Neuron (in vitro differentiated cells): ENCODE results near the gene LAMA5.

Experiments
- H2AFZ ChIP-seq: one replicate; pipeline ENCODE4 v1.6.1; 2013; ENCODE audit warnings: low read depth, mild to moderate bottlenecking, inconsistent platforms, low read length, moderate library complexity
- H3K27me3 ChIP-seq: one replicate; pipeline ENCODE4 v1.6.1; 2013; ENCODE audit warnings: low read length; ENCODE audit not compliant: insufficient read depth
- H3K36me3 ChIP-seq: one replicate; pipeline ENCODE4 v1.6.1; 2013; ENCODE audit warnings: low read length; ENCODE audit not compliant: insufficient read depth
- H3K4me1 ChIP-seq: one replicate; pipeline ENCODE4 v1.6.1; 2013; ENCODE audit warnings: low read length; ENCODE audit not compliant: insufficient read depth
- H3K4me3 ChIP-seq: 2 replicates; pipeline ENCODE4 v1.5.1; 2013; ENCODE audit warnings: mild to moderate bottlenecking, low read length, moderate library complexity
- H3K9me3 ChIP-seq: one replicate; pipeline ENCODE4 v1.6.1; 2013; ENCODE audit warnings: low read length

Gene LAMA5

GRCh38 chr20:62359491-62360121 lies 7.5 kb downstream of the LAMA5 start:
- H3K4me1 ChIP-seq = peaks cover 49% of the 10 kb centered on the region

GRCh38 chr20:62359043-62359490 lies 8.0 kb downstream of the LAMA5 start:
- H3K36me3 ChIP-seq = no peaks in the 10 kb centered on the region
- peaks cover 44% of the 10 kb centered on the region for H3K4me1 ChIP-seq
- no peaks in the 10 kb centered on the region for H3K27me3 ChIP-seq
- H2AFZ ChIP-seq = no peak overlapping the region
- H3K4me3 ChIP-seq = no peak overlapping the region
- no peaks in the 10 kb centered on the region for H3K9me3 ChIP-seq

More at GRCh38 chr20:62359491-62360121, 7.5 kb downstream of the LAMA5 start:
- Histone ChIP-seq H3K4me3 (no peak overlapping the region), H3K9me3 (no peaks in the 10 kb centered on the region), H2AFZ (no peak overlapping the region), H3K36me3 (no peaks in the 10 kb centered on the region), H3K27me3 (no peaks in the 10 kb centered on the region)

DNA sequence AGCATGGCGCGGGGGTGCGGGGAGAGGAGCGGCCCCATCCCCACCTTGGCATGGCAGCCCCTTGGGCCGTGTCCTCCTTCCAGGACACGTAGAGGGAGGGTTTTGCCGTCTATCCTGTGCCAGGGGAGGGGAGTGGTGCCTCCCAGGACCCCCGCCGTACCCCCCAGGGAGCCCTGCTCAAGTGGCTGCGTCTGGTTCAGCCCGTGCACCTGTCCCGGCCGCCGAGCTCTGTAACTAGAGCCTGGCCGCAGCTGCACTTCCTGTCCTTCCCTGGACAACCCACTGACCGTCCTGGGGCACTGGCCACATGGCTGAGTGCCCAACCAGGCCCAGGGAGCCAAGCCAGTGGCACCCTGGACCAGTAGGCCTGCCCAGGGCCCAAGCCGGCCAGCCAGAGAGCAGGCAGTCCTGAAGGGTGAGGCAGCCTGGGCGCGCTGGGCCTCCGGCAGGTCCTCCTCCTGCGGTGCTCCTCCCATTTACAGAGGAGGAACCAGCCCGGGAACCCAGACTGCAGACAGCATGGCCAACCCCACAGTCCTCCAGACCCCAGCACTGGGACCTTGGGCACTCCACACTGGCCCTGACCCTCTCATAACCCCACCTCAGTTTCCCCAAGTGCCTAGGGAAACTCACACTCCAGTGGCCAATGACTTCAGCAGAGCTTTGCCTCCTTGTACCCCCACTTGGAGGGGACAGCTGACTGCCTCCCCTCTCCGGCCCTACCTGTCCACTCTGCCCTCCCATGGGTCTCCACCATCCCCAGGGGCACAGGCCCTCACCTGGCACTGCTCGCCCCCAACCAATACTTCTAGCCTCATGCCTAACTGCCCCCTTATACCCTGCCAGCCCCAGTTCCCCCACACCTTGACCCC lies 8.7 kb downstream of the LAMA5 start:
- Histone ChIP-seq H2AFZ (no peak overlapping the region), H3K27me3 (no peaks in the 10 kb centered on the region), H3K4me1 (peaks cover 38% of the 10 kb centered on the region), H3K4me3 (no peak overlapping the region), H3K9me3 (no peaks in the 10 kb centered on the region), H3K36me3 (no peaks in the 10 kb centered on the region)

DNA sequence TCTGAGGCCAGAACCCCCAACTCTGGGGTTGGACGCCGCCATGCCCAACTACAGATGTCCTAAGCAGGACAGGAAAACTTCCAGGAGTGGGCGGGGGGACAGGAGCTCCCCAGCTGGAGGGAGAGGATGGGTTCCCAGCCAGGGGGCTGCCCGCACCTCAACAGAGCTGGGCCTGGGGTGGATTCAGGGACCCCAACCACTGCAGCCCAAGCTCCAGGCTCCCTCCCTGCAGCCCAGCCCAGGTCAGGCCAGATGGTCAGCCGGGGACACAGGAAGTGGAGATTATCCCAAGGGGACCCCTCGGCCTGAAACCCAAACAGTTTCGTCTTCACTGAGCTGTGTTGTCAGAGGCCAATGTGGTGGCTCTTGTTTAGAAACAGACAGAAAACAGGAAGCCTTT lies 9.4 kb downstream of the LAMA5 start:
- no peak overlapping the region for H3K4me3 ChIP-seq

GRCh38 chr20:62357187-62357667 lies 9.9 kb downstream of the LAMA5 start:
- H3K4me1 ChIP-seq = peaks cover 33% of the 10 kb centered on the region

More for the DNA sequence above, 9.4 kb downstream of the LAMA5 start:
- Histone ChIP-seq H2AFZ (no peak overlapping the region), H3K36me3 (no peaks in the 10 kb centered on the region), H3K27me3 (no peaks in the 10 kb centered on the region), H3K4me1 (peaks cover 33% of the 10 kb centered on the region), H3K9me3 (no peaks in the 10 kb centered on the region)

GRCh38 chr20:62356589-62357186 lies 10.4 kb downstream of the LAMA5 start:
- Histone ChIP-seq H3K4me3 (no peak overlapping the region), H2AFZ (no peak overlapping the region), H3K9me3 (no peaks in the 10 kb centered on the region), H3K4me1 (peaks cover 33% of the 10 kb centered on the region), H3K27me3 (no peaks in the 10 kb centered on the region), H3K36me3 (peaks cover 9% of the 10 kb centered on the region)

More at GRCh38 chr20:62357187-62357667, 9.9 kb downstream of the LAMA5 start:
- Histone ChIP-seq H3K9me3 (no peaks in the 10 kb centered on the region), H3K4me3 (no peak overlapping the region), H3K27me3 (no peaks in the 10 kb centered on the region), H2AFZ (no peak overlapping the region), H3K36me3 (peaks cover 3% of the 10 kb centered on the region)

DNA sequence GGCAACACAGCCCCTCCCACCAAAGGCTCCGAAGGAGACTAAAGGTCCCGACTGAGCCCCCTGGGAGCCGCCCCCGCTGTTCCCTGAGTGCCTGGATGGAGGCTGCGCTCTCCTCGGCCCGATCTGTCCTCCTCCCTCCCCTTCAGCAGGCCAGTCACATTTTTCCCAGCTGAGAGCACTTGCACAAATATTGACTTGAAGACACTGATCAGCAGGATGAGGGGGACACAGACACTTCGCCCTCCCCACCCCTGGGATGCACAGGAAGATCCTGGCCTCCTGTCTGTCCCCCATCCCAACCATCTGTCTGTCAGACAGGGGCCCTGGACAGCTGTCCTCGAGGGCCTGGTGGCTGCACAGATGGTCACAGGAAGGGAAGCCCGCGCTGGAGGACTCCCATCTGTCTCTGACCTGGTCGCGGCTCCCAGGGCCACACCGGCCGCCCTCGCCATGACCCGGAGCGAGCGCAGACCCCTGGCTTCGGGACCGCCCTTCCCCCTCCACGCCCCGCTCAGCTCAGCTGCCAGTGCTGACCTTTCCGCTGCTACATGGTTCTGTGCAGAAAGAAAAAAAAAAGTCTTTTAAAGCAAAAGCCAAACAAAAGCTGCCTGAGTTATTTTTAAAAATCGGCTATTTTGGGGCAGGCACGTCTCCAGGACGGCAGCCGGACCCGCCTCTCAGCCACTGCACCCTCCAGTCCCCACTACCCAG lies 11.1 kb downstream of the LAMA5 start:
- Histone ChIP-seq H3K36me3 (peaks cover 15% of the 10 kb centered on the region), H3K27me3 (no peaks in the 10 kb centered on the region), H3K4me1 (peaks cover 31% of the 10 kb centered on the region), H2AFZ (no peak overlapping the region), H3K4me3 (no peak overlapping the region), H3K9me3 (no peaks in the 10 kb centered on the region)

DNA sequence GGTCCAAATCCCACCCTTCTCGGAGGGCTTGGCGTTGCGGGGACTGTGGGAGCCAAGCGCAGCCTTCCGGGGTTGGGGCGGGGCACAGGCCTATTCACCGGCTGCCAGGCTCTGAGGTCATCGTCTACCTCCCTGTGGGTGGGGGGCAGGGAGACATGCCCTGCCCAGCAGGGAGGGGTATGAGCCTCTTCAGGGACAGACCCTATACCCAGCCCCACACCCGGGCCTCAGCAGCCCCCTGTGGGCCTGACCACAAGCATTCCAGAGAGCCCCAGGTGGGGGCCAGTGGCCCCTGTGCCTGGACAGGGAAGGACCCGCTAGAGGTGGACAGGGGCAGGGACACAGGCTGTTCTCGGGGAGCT lies 11.6 kb downstream of the LAMA5 start:
- no peak overlapping the region for H3K4me3 ChIP-seq
- no peak overlapping the region for H2AFZ ChIP-seq
- peaks cover 21% of the 10 kb centered on the region for H3K36me3 ChIP-seq
- H3K9me3 ChIP-seq = no peaks in the 10 kb centered on the region
- H3K4me1 ChIP-seq = peaks cover 30% of the 10 kb centered on the region
- H3K27me3 ChIP-seq = no peaks in the 10 kb centered on the region

DNA sequence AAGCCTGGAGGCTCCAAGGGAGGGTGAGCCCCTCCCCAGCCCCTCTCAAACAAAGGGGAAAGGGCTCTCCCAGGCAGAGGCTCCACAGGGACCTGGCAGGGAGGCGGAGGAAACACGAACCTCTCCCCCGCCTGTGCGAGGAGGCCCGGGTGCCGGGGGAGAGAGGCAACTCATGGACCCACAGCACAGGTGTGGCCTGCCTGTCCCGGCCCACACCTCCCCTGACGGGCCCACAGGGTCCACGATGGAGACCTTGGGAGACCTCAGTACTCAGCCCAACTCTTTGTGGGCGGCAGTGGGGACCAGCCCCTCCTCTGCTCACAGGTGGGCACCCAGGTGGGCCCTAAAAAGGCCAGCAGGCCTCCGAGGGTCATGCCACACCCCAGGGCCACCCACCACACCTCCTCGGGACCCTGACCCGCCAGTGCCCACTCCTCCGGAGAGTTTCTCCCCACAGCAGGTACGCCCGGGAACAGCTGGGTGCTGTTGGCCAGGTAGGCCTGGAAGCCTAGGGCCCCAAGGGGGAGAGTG lies 12.2 kb downstream of the LAMA5 start:
- H2AFZ ChIP-seq = no peak overlapping the region
- H3K27me3 ChIP-seq = no peaks in the 10 kb centered on the region
- H3K36me3 ChIP-seq = peaks cover 25% of the 10 kb centered on the region
- H3K4me3 ChIP-seq = no peak overlapping the region
- H3K4me1 ChIP-seq = peaks cover 30% of the 10 kb centered on the region
- H3K9me3 ChIP-seq = no peaks in the 10 kb centered on the region

GRCh38 chr20:62354031-62354808 lies 12.9 kb downstream of the LAMA5 start:
- Histone ChIP-seq H3K4me3 (no peak overlapping the region), H3K4me1 (peaks cover 30% of the 10 kb centered on the region), H3K27me3 (no peaks in the 10 kb centered on the region)

GRCh38 chr20:62353289-62354030 lies 13.7 kb downstream of the LAMA5 start:
- peaks cover 6% of the 10 kb centered on the region for H3K9me3 ChIP-seq
- H3K27me3 ChIP-seq = no peaks in the 10 kb centered on the region
- H3K4me3 ChIP-seq = no peak overlapping the region
- H2AFZ ChIP-seq = no peak overlapping the region
- peaks cover 30% of the 10 kb centered on the region for H3K4me1 ChIP-seq
- peaks cover 29% of the 10 kb centered on the region for H3K36me3 ChIP-seq

More at GRCh38 chr20:62354031-62354808, 12.9 kb downstream of the LAMA5 start:
- peaks cover 2% of the 10 kb centered on the region for H3K9me3 ChIP-seq
- no peak overlapping the region for H2AFZ ChIP-seq
- H3K36me3 ChIP-seq = peaks cover 28% of the 10 kb centered on the region
